K562 (cell line): ENCODE results near the gene ST8SIA2. TPM values are rescaled to one million over a fixed set of nuclear protein-coding genes. Genes with fewer than 3 reads are reported as not detected.

Experiments
- ATAC-seq: fragments of 200-7000 bp; cut with Tn5 transposase; 3 replicates; pipeline ENCODE4 v1.9.1; 2020; ENCODE audit warnings: moderate library complexity
- BruUV-seq: library from RNA; stranded (reverse); fragments of 400-500 nt; replicated peaks from 2 replicates; lab custom pipeline; 2021; lab: Mats Ljungman, UMichigan
- CTCF ChIA-PET: fragments of 300-600 bp; formaldehyde crosslinking; extraction: SDS; loops from one replicate; lab custom pipeline; 2021; ENCODE audit warnings: low intra/inter-chr PET ratio; lab: Yijun Ruan, JAX
- POLR2A ChIA-PET: fragments of 300-600, 350-650 bp; sonication (Branson Sonifier 250); formaldehyde crosslinking; extraction: SDS; loops from one replicate; lab custom pipeline; 2021; ENCODE audit warnings: antibody characterized with exemption, inconsistent platforms; lab: Yijun Ruan, JAX
- DNase-seq, 4 experiments: peaks; one replicate each; pipeline versions ENCODE4 v3.0.0 to v3.0.0-alpha.2; 2011 to 2018; ENCODE audit warnings: low spot score in 3 of 4, mixed read lengths in 3 of 4; ENCODE audit errors: extremely low read depth in 1 of 4
- FAIRE-seq: peaks from 2 replicates; lab custom pipeline; 2011; peaks lifted over from hg19 to GRCh38; lab: Jason Lieb, UNC
- H2AFZ ChIP-seq: 2 replicates; pipeline ENCODE4 v1.6.0; 2011; ENCODE audit warnings: low read depth, low read length, control low read depth, inconsistent platforms
- H3K27ac ChIP-seq: fragments of 200-600 bp; 3 replicates; pipeline ENCODE4 v1.8.0; 2011; ENCODE audit warnings: low read depth, mild to moderate bottlenecking, control low read depth, inconsistent platforms, low read length, moderate library complexity, mixed read lengths; ENCODE audit errors: extremely low read depth
- H3K27me3 ChIP-seq, 2 experiments: fragments of 300-600 bp in 1 of 2; 2 replicates in 1 of 2; 3 replicates in 1 of 2; pipeline versions ENCODE4 v1.6.0 to v1.8.0; 2011; ENCODE audit warnings: inconsistent platforms in 2 of 2, low read length in 2 of 2, mild to moderate bottlenecking in 1 of 2, mixed read lengths in 1 of 2, moderate library complexity in 1 of 2; ENCODE audit not compliant: control insufficient read depth in 2 of 2, insufficient read depth in 2 of 2
- H3K36me3 ChIP-seq: fragments of 300-600 bp; 3 replicates; pipeline ENCODE4 v1.8.0; 2011; ENCODE audit warnings: mild to moderate bottlenecking, low read length, inconsistent platforms; ENCODE audit not compliant: control insufficient read depth, insufficient read depth
- H3K4me1 ChIP-seq, 2 experiments: fragments of 200-600 bp in 1 of 2; replicated peaks in 1 of 2; 2 replicates in 1 of 2; 3 replicates in 1 of 2; pipeline versions ENCODE4 v1.5.1 to v1.8.0; 2011; ENCODE audit warnings: inconsistent platforms in 2 of 2, low read length in 2 of 2, mild to moderate bottlenecking in 1 of 2, mixed read lengths in 1 of 2, moderate library complexity in 1 of 2; ENCODE audit not compliant: control insufficient read depth in 2 of 2, insufficient read depth in 2 of 2
- H3K4me2 ChIP-seq: 2 replicates; pipeline ENCODE4 v1.6.1; 2011; ENCODE audit warnings: low read length, control low read depth, inconsistent platforms, mixed read lengths; ENCODE audit not compliant: insufficient read depth
- H3K4me3 ChIP-seq: fragments of 200-600 bp; sonication (generic), shearing (Covaris generic); 2 replicates; pipeline ENCODE4 v1.5.1; 2016; ENCODE audit warnings: control low read depth, inconsistent platforms
- H3K79me2 ChIP-seq: fragments of 200-600 bp; 3 replicates; pipeline ENCODE4 v1.8.0; 2011; ENCODE audit warnings: low read length, inconsistent platforms; ENCODE audit not compliant: control insufficient read depth, insufficient read depth
- H3K9ac ChIP-seq, 2 experiments: 2 replicates each; pipeline versions ENCODE4 v1.6.0 to v1.6.1; 2011; ENCODE audit warnings: low read depth in 2 of 2, low read length in 2 of 2, control low read depth in 1 of 2, inconsistent platforms in 1 of 2, mild to moderate bottlenecking in 1 of 2, mixed read lengths in 1 of 2; ENCODE audit not compliant: insufficient read depth in 1 of 2
- H3K9me1 ChIP-seq: one replicate; pipeline ENCODE4 v1.6.0; 2011; ENCODE audit warnings: inconsistent platforms, mild to moderate bottlenecking, low read length, moderate library complexity; ENCODE audit not compliant: control insufficient read depth, insufficient read depth
- H3K9me3 ChIP-seq: replicated peaks from 2 replicates; pipeline ENCODE4 v1.5.1; 2011; ENCODE audit warnings: low read depth, low read length, inconsistent platforms; ENCODE audit not compliant: control insufficient read depth, insufficient read depth
- H4K20me1 ChIP-seq: replicated peaks from 2 replicates; pipeline ENCODE4 v1.6.1; 2011; ENCODE audit warnings: low read length, inconsistent platforms, mixed read lengths; ENCODE audit not compliant: control insufficient read depth, insufficient read depth
- BHLHE40 ChIP-seq: IDR thresholded peaks from 2 replicates; pipeline ENCODE4 v1.6.1; 2011; ENCODE audit warnings: low read length, improper control_type of control experiment
- CBFA2T3 ChIP-seq: fragments of 450-650 bp; IDR thresholded peaks from 2 replicates; pipeline ENCODE4 v1.6.1; 2017
- FOSL1 ChIP-seq: fragments of 200-800 bp; sonication (Bioruptor generic); conservative IDR thresholded peaks from 2 replicates; pipeline ENCODE4 v1.6.1; 2016; ENCODE audit warnings: missing genetic modification characterization, missing compliant biosample characterization
- MAFG ChIP-seq: fragments of 450-650 bp; conservative IDR thresholded peaks from 2 replicates; pipeline ENCODE4 v1.6.1; 2016; ENCODE audit warnings: missing genetic modification characterization, missing compliant biosample characterization
- MEIS2 ChIP-seq: fragments of 450-650 bp; IDR thresholded peaks from 2 replicates; pipeline ENCODE4 v1.6.1; 2014; ENCODE audit warnings: mild to moderate bottlenecking; ENCODE audit not compliant: partially characterized antibody
- NFE2 ChIP-seq: IDR thresholded peaks from 2 replicates; pipeline ENCODE4 v1.6.1; 2014; ENCODE audit warnings: antibody characterized with exemption, low read depth
- NRF1 ChIP-seq, 2 experiments: fragments of 450-650 bp; IDR thresholded peaks in 1 of 2; conservative IDR thresholded peaks in 1 of 2; 2 replicates each; pipeline ENCODE4 v1.6.1; 2014; ENCODE audit warnings: mild to moderate bottlenecking in 2 of 2
- PCBP2 ChIP-seq: fragments of 200-400 bp; formaldehyde crosslinking; IDR thresholded peaks from 2 replicates; pipeline ENCODE4 v1.6.1; 2018; ENCODE audit warnings: low read length, low read depth, mild to moderate bottlenecking, moderate library complexity; ENCODE audit not compliant: poor library complexity, severe bottlenecking
- TCF7L2 ChIP-seq: fragments of 150-350 bp; IDR thresholded peaks from 2 replicates; pipeline ENCODE4 v1.6.1; 2016; ENCODE audit warnings: low read depth, mild to moderate bottlenecking, low read length, moderate library complexity
- ZNF407 ChIP-seq: fragments of 450-650 bp; IDR thresholded peaks from 2 replicates; pipeline ENCODE4 v1.6.1; 2016; ENCODE audit warnings: low read depth
- WGBS: fragments of 100-300 bp; shearing (Covaris generic); methylation state at CpG from one replicate; pipeline ENCODE4 v1.1.6; 2016; ENCODE audit warnings: low coverage, mixed read lengths; ENCODE audit not compliant: insufficient coverage; ENCODE audit errors: missing lambda C conversion rate; 5-methylcytosine and 5-hydroxymethylcytosine counted together
- in situ Hi-C: fragments of 300-500 bp; cut with MboI; formaldehyde crosslinking; loops from 4 replicates; pipeline ENCODE4 v1.15.0; 2018; ENCODE audit warnings: inconsistent platforms, mixed read lengths
- intact Hi-C: fragments of 100-400 bp; cut with micrococcal nuclease; formaldehyde crosslinking; loops from 2 replicates; pipeline ENCODE4 v1.14.2; 2022
- polyA plus RNA-seq, 8 experiments: library from polyadenylated mRNA; depleted of rRNA in 4 of 8; stranded (reverse) in 5 of 8; unstranded in 3 of 8; fragments of >200 nt; fragmentation: Nextera tagmentation in 2 of 8; fragmentation: Illumina TruSeq in 1 of 8; extraction: Ambion mirVana in 2 of 8; extraction: Trizol in 1 of 8; gene quantifications; 2 replicates each; pipeline versions ENCODE4 v1.2.1 to v1.2.3, GENCODE V29; 2011 to 2014; ENCODE audit warnings: inconsistent platforms in 1 of 8, missing spikeins in 1 of 8
- total RNA-seq, 7 experiments: library from RNA; depleted of rRNA in 6 of 7; stranded (reverse); fragments of >200 nt in 6 of 7; fragmentation: Illumina TruSeq in 2 of 7; extraction: Trizol in 2 of 7; gene quantifications; 2 replicates each; pipeline versions ENCODE4 v1.2.1 to v1.2.3, GENCODE V29; 2011 to 2021; ENCODE audit warnings: low replicate concordance in 1 of 7
- TF ChIP-seq, protein P1 (sequence below): fragments of 200-800 bp; sonication (Bioruptor generic); IDR thresholded peaks from 2 replicates; pipeline ENCODE4 v1.6.1; 2017; ENCODE audit warnings: missing genetic modification characterization, missing compliant biosample characterization

ST8SIA2 gene
- total and polyA plus RNA-seq, 9 of the 15 experiments (the other 6 are each of a cell fraction or from before 2014, with no cell fraction given), result not detected

DNA sequence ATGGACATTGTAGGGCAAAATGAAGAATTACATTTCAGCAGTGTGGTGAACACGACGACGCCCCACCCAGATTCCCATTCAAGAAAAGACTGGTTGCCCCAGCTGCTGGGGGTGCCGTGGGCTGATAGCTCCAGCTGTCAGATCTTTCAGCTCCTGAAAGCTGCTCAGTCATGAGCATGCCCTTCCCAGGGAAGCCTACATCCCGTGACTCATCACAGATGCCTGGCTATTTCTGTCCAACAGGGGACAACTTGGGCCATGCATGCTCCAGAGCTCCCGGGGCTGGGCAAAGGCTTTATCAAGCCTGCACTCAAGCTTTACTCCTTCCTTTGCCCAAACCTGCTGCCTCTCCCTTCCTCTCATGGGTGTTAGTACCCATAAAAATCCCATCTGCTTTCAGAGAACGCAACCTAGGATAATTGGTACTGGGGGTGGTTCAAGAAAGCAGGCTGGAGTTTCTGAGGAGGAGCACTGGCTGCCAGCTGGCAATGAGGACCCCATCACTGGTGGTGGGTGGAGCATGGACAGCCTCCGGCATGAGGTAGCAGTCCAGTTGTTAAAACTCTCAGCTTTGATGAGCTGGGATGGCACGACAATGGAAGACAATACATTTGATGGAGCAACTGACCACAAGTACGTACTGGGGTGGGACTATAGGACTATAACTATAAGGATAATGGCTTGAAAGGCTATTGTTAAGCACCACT lies 16.4 kb upstream of the ST8SIA2 start:
- BruUV-seq, result no TSS peak
- FAIRE-seq, result no peak
- TF ChIP-seq CBFA2T3, result peak; percentile 34; the same call in 1 of the 2 replicates
- TF ChIP-seq, protein P1, sequence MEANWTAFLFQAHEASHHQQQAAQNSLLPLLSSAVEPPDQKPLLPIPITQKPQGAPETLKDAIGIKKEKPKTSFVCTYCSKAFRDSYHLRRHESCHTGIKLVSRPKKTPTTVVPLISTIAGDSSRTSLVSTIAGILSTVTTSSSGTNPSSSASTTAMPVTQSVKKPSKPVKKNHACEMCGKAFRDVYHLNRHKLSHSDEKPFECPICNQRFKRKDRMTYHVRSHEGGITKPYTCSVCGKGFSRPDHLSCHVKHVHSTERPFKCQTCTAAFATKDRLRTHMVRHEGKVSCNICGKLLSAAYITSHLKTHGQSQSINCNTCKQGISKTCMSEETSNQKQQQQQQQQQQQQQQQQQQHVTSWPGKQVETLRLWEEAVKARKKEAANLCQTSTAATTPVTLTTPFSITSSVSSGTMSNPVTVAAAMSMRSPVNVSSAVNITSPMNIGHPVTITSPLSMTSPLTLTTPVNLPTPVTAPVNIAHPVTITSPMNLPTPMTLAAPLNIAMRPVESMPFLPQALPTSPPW (CRISPR knock-in tag), result 0 out of 2 replicates have a peak, but pooled peaks have one; percentile 16
- TF ChIP-seq MAFG (tag), result peak; percentile 69
- peak; percentile 40 for TF ChIP-seq MEIS2
- TF ChIP-seq NFE2, result peak; percentile 45; the same call in 1 of the 2 replicates
- TF ChIP-seq TCF7L2, result no peak
- no peak for TF ChIP-seq PCBP2
- TF ChIP-seq ZNF407, result no peak
- peak; percentile 48 for TF ChIP-seq BHLHE40
- peak; percentile 72 for TF ChIP-seq FOSL1 (tag)
- TF ChIP-seq NRF1 (conservative IDR thresholded peaks at IDR 0.05 in 1 of 2, IDR thresholded peaks at IDR 0.05 in 1 of 2), result 0 out of 4 replicates have a peak, but pooled peaks of 1 of the 2 experiments have one; percentile 22

More for the DNA sequence above, 16.4 kb upstream of the ST8SIA2 start:
- Histone ChIP-seq H3K27me3 (no peaks in the 10 kb centered on the region), H3K4me1 (no peaks in the 10 kb centered on the region), H3K9me3 (no peaks in the 10 kb centered on the region), H3K79me2 (no peaks in the 10 kb centered on the region), H3K9me1 (no peaks in the 10 kb centered on the region), H4K20me1 (no peaks in the 10 kb centered on the region), H3K9ac (no peak overlapping the region), H3K4me3 (no peak overlapping the region), H3K4me2 (no peak overlapping the region), H3K36me3 (no peaks in the 10 kb centered on the region), H2AFZ (no peak overlapping the region), H3K27ac (no peak overlapping the region)
- POLR2A ChIA-PET, result interaction anchor here (0.6 to 1.0 kb wide), 5 partner anchors 10 to 500 kb away, joined by 3 to 4 read pairs (median 3); no protein-coding TSS in a partner anchor
- in situ Hi-C loops, result no loop called here
- WGBS, result 1% methylated on average over 10 of the region's 10 CpGs
- DNase-seq (peak in 2 of 4 experiments; percentile 16 to 23), ATAC-seq (peak; percentile 63; the same call in 2 of the 3 replicates)
- CTCF ChIA-PET, result no interaction called here
- intact Hi-C loops, result no loop called here
